Common myeloid progenitor, CD34-positive (primary cell): ENCODE results near the gene NAA60.
"Not testable (repeated sequence)": the region's sequence is repeated elsewhere in the genome, so short reads cannot be mapped to it uniquely, and the experiment has no call there.

Experiments
- CTCF ChIA-PET: fragments of 350-600 bp; sonication (Branson Sonifier 250); formaldehyde crosslinking; loops from one replicate; lab custom pipeline; 2021; ENCODE audit warnings: antibody characterized with exemption; lab: Charles Lee
- POLR2A ChIA-PET: fragments of 350-600 bp; sonication (Branson Sonifier 250); formaldehyde crosslinking; loops from one replicate; lab custom pipeline; 2021; ENCODE audit warnings: antibody characterized with exemption; lab: Charles Lee
- DNase-seq, 3 donors: peaks; one replicate each; pipeline versions ENCODE4 v3.0.0 to v3.0.0-alpha.2; 2013
- H3K27ac ChIP-seq, 2 experiments: 1 replicate in 1 of 2; 2 replicates in 1 of 2; pipeline ENCODE4 v1.7.0; 2013; ENCODE audit warnings: inconsistent platforms in 2 of 2, low read length in 2 of 2, mild to moderate bottlenecking in 2 of 2, low read depth in 1 of 2, moderate library complexity in 1 of 2; ENCODE audit not compliant: severe bottlenecking in 2 of 2, insufficient read depth in 1 of 2, poor library complexity in 1 of 2
- H3K27me3 ChIP-seq, 5 experiments: replicated peaks in 2 of 5; 1 replicate in 3 of 5; 2 replicates in 2 of 5; pipeline versions ENCODE4 v1.6.1 to v1.7.0; 2013; ENCODE audit warnings: low read length in 4 of 5, mild to moderate bottlenecking in 2 of 5, moderate library complexity in 2 of 5, inconsistent platforms in 1 of 5; ENCODE audit not compliant: insufficient read depth in 5 of 5, control insufficient read depth in 4 of 5
- H3K36me3 ChIP-seq, 4 experiments: 1 replicate in 2 of 4; 2 replicates in 2 of 4; pipeline versions ENCODE4 v1.6.1 to v1.7.0; 2013; ENCODE audit warnings: low read length in 3 of 4, control low read depth in 1 of 4, mild to moderate bottlenecking in 1 of 4; ENCODE audit not compliant: control insufficient read depth in 4 of 4, insufficient read depth in 4 of 4
- H3K4me1 ChIP-seq, 4 experiments: 1 replicate in 3 of 4; 2 replicates in 1 of 4; pipeline versions ENCODE4 v1.6.1 to v1.7.1; 2013; ENCODE audit warnings: low read length in 3 of 4, mild to moderate bottlenecking in 3 of 4, control low read depth in 1 of 4, inconsistent platforms in 1 of 4, moderate library complexity in 1 of 4; ENCODE audit not compliant: control insufficient read depth in 4 of 4, insufficient read depth in 4 of 4; ENCODE audit errors: control extremely low read depth in 1 of 4
- H3K4me3 ChIP-seq, 7 experiments: 1 replicate in 4 of 7; 2 replicates in 3 of 7; pipeline versions ENCODE4 v1.5.1 to v1.7.0; 2013; ENCODE audit warnings: mild to moderate bottlenecking in 7 of 7, low read length in 6 of 7, moderate library complexity in 6 of 7, inconsistent platforms in 2 of 7, low read depth in 2 of 7, control low read depth in 1 of 7; ENCODE audit not compliant: insufficient read depth in 4 of 7, control insufficient read depth in 1 of 7; ENCODE audit errors: extremely low read depth in 1 of 7
- H3K9me3 ChIP-seq, 5 experiments: 1 replicate in 4 of 5; 2 replicates in 1 of 5; pipeline versions ENCODE4 v1.6.1 to v1.7.1; 2013; ENCODE audit warnings: low read length in 4 of 5, mild to moderate bottlenecking in 2 of 5, inconsistent platforms in 1 of 5, low read depth in 1 of 5, moderate library complexity in 1 of 5; ENCODE audit not compliant: control insufficient read depth in 4 of 5, insufficient read depth in 2 of 5; ENCODE audit errors: control extremely low read depth in 1 of 5
- WGBS: methylation state at CpG from one replicate; pipeline ENCODE4 v1.1.5; 2013; ENCODE audit not compliant: insufficient coverage; 5-methylcytosine and 5-hydroxymethylcytosine counted together

NAA60 gene

DNA sequence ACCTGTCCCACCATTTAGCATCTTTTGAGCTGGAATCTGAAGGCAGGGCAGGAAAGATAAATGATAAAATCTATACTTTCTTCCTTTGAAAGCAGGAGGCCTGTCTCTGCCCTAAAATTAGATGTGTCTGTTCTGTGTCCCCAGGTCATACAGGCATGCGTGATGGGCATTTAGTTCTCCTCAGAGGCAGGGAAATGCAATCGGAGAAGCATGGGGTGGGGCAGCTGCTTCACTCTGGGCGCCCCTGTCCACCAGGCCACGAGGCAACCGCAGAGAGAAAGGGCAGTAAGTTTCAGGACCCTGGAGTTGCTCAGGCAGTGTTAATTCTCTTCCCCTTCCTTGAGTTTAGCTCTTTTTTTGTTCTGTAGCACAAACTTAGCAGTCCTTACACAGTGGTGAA is 82.5 kb downstream of the NAA60 start:
- Histone ChIP-seq H3K9me3 (no peaks in the 10 kb centered on the region), H3K4me3 (no peak overlapping the region), H3K27ac (no peak overlapping the region), H3K4me1 (no peaks in the 10 kb centered on the region), H3K27me3 (no peaks in the 10 kb centered on the region), H3K36me3 (peaks cover 15 to 63% (median 32%) of the 10 kb centered on the region in 4 experiments)
- WGBS, result 96% methylated on average over 5 of the region's 5 CpGs
- CTCF ChIA-PET, result interaction anchor here (0.5 to 2.6 kb wide), 5 partner anchors 8 to 424 kb away, joined by 3 to 9 read pairs (median 5); no protein-coding TSS in a partner anchor
- no peak for DNase-seq
- POLR2A ChIA-PET, result no interaction called here

DNA sequence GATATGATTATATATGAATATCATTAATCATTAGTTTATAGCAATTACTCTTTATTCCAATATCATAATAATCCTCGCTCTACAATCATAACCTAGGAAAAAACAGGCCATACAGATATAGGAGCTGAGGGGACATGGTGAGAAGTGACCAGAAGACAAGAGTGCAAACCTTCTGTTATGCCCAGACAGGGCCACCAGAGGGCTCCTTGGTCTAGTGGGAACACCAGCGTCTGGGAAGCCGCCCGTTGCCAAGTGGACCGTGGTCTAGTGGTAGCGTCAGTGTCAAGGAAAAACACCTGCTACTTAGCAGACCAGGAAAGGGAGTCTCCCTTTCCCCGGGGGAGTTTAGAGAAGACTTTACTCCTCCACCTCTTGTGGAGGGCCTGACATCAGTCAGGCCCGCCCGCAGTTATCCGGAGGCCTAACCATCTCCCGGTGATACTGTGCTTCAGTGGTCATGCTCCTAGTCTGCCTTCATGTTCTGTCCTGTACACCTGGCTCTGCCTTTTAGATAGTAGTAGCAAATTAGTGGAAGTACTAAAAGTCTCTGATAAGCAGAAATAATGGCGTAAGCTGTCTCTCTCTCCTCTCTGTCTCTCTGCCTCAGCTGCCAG is 83.8 kb downstream of the NAA60 start:
- H3K27ac ChIP-seq, H3K9me3 ChIP-seq, H3K4me1 ChIP-seq, H3K4me3 ChIP-seq, H3K27me3 ChIP-seq: not testable (repeated sequence)
- ChIA-PET POLR2A (interaction anchor here (0.7 kb wide), 1 partner anchor 139 kb away, joined by 3 read pairs; no protein-coding TSS in a partner anchor), CTCF (interaction anchor here (1.4 to 2.0 kb wide), 4 partner anchors 9 to 128 kb away, joined by 3 to 6 read pairs (median 4); partner anchors contain the start of gene SLX4)
- peaks cover 15 to 60% (median 33%) of the 10 kb centered on the region in 4 experiments for H3K36me3 ChIP-seq
- 25% methylated on average over 4 of the region's 12 CpGs for WGBS
- peak; percentile 29 to 52 (median 41) for DNase-seq

DNA sequence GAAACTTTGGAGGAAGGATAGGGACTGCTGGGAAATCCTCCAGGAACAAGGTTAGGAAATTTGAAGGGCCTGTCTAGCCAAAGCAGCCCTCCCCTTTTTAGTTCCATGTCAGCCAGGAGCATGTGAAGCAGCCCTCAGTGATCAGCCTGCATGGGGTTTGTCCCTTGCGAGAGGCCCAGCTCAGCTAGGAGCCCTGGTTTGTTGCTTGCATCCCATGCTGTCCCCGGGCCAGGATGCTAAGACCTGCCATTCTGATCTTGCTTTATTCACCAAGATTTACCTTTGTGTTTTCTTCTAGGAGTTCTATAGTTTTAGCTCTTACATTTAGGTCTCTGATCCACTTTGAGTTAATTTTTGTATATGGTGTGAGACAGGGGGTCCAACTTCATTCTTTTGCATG is 84.9 kb downstream of the NAA60 start:
- no peak for DNase-seq
- no peaks in the 10 kb centered on the region for H3K27me3 ChIP-seq
- ChIA-PET POLR2A (no interaction called here), CTCF (no interaction called here)
- H3K36me3 ChIP-seq, result peaks cover 10 to 61% (median 38%) of the 10 kb centered on the region in 4 experiments
- no peak overlapping the region for H3K4me3 ChIP-seq
- no peaks in the 10 kb centered on the region for H3K4me1 ChIP-seq
- WGBS, result 100% methylated on average over 1 of the region's 2 CpGs
- H3K27ac ChIP-seq, result no peak overlapping the region
- no peaks in the 10 kb centered on the region for H3K9me3 ChIP-seq

DNA sequence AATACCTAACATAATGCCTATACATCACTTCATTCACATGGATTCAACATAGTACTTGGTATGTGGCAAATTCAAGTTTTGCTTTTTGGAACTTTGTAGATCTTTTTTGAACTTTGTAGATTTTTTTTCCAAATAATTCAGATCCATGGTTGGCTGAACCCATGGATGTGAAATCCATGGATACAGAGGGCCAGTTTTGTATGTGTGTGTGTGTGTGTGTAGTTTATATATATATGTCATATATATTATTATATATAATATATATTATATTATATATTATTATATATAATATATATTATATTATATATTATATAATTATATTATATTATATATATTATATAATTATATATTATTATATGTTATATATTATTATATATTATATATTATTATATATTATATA is 85.7 kb downstream of the NAA60 start:
- Histone ChIP-seq H3K9me3 (no peaks in the 10 kb centered on the region), H3K4me1 (no peaks in the 10 kb centered on the region), H3K27ac (no peak overlapping the region), H3K4me3 (no peak overlapping the region), H3K36me3 (peaks cover 14 to 60% (median 40%) of the 10 kb centered on the region in 4 experiments), H3K27me3 (no peaks in the 10 kb centered on the region)
- ChIA-PET CTCF (no interaction called here), POLR2A (no interaction called here)
- DNase-seq, result no peak

DNA sequence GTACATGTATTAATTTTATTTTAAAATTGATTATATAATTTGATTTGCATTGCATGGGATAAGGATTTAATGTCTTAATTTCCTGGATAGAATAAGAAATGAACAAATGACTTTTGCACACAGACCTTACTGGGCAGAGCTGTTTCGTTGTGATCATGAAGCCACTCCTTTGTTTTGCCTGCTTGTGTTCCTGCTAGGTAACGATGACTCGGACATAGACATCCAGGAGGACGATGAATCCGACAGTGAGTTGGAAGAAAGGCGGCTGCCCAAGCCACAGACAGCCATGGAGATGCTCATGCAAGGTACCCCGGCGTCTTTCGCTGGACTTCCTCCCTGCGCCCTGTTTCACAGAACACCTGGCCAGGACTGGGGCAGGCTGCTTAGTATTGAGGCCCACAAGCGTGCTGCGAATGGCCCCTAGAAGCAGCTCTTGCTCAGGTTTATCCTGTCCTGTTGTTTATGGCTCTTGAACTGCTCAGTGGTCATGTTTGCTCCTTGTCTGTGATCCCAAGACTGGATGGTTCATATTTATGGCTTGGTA is 87.0 kb downstream of the NAA60 start:
- H3K27me3 ChIP-seq, result no peaks in the 10 kb centered on the region
- H3K27ac ChIP-seq, result no peak overlapping the region
- ChIA-PET CTCF (no interaction called here), POLR2A (no interaction called here)
- H3K4me3 ChIP-seq, result no peak overlapping the region
- no peak for DNase-seq
- H3K9me3 ChIP-seq, result no peaks in the 10 kb centered on the region
- H3K4me1 ChIP-seq, result no peaks in the 10 kb centered on the region
- peaks cover 14 to 53% (median 36%) of the 10 kb centered on the region in 4 experiments for H3K36me3 ChIP-seq
- 96% methylated on average over 12 of the region's 12 CpGs for WGBS

DNA sequence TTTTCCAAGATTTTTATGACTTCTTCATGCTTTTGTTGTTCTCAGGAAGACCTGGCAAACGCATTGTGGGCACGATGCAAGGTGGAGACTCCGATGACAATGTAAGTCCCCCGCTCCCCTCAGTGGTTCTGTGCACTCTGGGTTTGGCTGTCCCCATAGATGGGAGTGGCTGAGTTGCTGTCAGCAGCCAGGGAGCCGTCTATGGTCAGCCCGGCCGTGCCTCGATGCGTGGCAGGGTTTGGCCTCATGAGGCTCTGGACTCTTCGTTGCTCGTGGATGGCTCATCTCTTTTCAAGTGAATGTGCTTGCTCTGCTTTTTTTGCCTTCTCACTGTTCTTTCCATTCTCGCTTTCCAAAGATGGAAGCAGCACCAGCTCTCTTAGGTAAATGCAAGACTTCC is 89.3 kb downstream of the NAA60 start:
- ChIA-PET POLR2A (no interaction called here), CTCF (no interaction called here)
- 90% methylated on average over 10 of the region's 12 CpGs for whole genome bisulfite sequencing

DNA sequence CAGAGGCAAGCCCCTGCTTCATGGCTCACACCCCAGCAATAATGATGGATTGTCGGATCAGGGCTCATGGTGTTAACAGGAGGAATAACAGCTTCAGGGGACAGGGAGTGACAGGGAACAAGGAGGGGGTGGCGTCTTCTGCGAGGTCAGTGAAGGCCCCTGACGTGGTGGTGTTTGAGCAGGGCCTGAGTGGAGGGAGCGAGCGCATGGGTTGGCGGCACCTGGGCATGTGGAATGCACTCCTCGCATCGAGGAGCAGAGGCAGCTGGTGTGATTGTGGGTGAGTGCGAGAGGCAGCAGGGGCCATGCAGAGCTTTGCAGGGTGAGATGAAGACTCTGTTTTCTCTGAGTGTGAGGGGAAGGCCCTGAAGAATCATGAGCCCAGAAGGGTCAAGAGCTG is 90.6 kb downstream of the NAA60 start:
- Histone ChIP-seq H3K4me1 (no peaks in the 10 kb centered on the region), H3K4me3 (no peak overlapping the region), H3K27me3 (no peaks in the 10 kb centered on the region), H3K9me3 (no peaks in the 10 kb centered on the region), H3K27ac (no peak overlapping the region), H3K36me3 (peaks cover 8 to 46% (median 32%) of the 10 kb centered on the region in 4 experiments)
- ChIA-PET POLR2A (no interaction called here), CTCF (interaction anchor here (2.2 kb wide), 1 partner anchor 10 kb away, joined by 9 read pairs; no protein-coding TSS in a partner anchor)
- no peak for DNase-seq
- 86% methylated on average over 5 of the region's 10 CpGs for WGBS

More for the DNA sequence above, 89.3 kb downstream of the NAA60 start:
- no peak for DNase-seq
- Histone ChIP-seq H3K27me3 (no peaks in the 10 kb centered on the region), H3K27ac (no peak overlapping the region), H3K4me3 (no peak overlapping the region), H3K4me1 (no peaks in the 10 kb centered on the region), H3K36me3 (peaks cover 13 to 52% (median 33%) of the 10 kb centered on the region in 4 experiments), H3K9me3 (no peaks in the 10 kb centered on the region)
